HCT116 (cell line): Measurements from ENCODE around the gene PDLIM7.

ENCODE experiments used
- CEBPB ChIP-seq: IDR thresholded peaks from 2 replicates; pipeline ENCODE4 v1.6.1; 2012; ENCODE audit warnings: low read depth
- EZH2 ChIP-seq: fragments of 200-600 bp; sonication (generic); IDR thresholded peaks from 2 replicates; pipeline ENCODE4 v1.6.1; 2017; ENCODE audit warnings: antibody characterized with exemption, mixed run types
- EZH2phosphoT487 ChIP-seq: fragments of 200-600 bp; IDR thresholded peaks from 2 replicates; pipeline ENCODE4 v1.6.1; 2018; ENCODE audit warnings: antibody characterized with exemption, borderline replicate concordance
- FOSL1 ChIP-seq: IDR thresholded peaks from 2 replicates; pipeline ENCODE4 v1.6.1; 2012; ENCODE audit warnings: low read depth
- POLR2A ChIP-seq: IDR thresholded peaks from 2 replicates; pipeline ENCODE4 v1.7.0; 2011; ENCODE audit warnings: borderline replicate concordance; ENCODE audit not compliant: insufficient read depth, insufficient read length; ENCODE audit errors: extremely low read depth
- POLR2AphosphoS5 ChIP-seq: IDR thresholded peaks from 2 replicates; pipeline ENCODE4 v1.6.1; 2011; ENCODE audit warnings: mild to moderate bottlenecking, low read depth, low read length, moderate library complexity
- SIN3A ChIP-seq: IDR thresholded peaks from 2 replicates; pipeline ENCODE4 v1.6.1; 2012; ENCODE audit warnings: low read depth
- YY1 ChIP-seq: IDR thresholded peaks from 2 replicates; pipeline ENCODE4 v1.6.1; 2011; ENCODE audit warnings: low read length, low read depth, moderate library complexity, mild to moderate bottlenecking; ENCODE audit not compliant: insufficient replicate concordance; ENCODE audit errors: extremely low read depth
- ZNF274 ChIP-seq: fragments of 200-500 bp; sonication (Bioruptor generic); IDR thresholded peaks from 2 replicates; pipeline ENCODE4 v1.6.1; 2014; ENCODE audit warnings: mild to moderate bottlenecking, low read depth, low read length, inconsistent platforms
- TF ChIP-seq, protein P1 (sequence below), 3 experiments: fragments of 200-600 bp in 1 of 3; sonication (generic) in 1 of 3; IDR thresholded peaks in 2 of 3; conservative IDR thresholded peaks in 1 of 3; 2 replicates each; pipeline ENCODE4 v1.5.1; 2012 to 2017; ENCODE audit warnings: low read depth in 2 of 3, low read length in 2 of 3, antibody characterized with exemption in 1 of 3, borderline replicate concordance in 1 of 3, control low read depth in 1 of 3, mild to moderate bottlenecking in 1 of 3, mixed read lengths in 1 of 3, mixed run types in 1 of 3, moderate library complexity in 1 of 3; ENCODE audit not compliant: insufficient read depth in 1 of 3
- TF ChIP-seq, protein P2 (sequence below): IDR thresholded peaks from 2 replicates; pipeline ENCODE4 v1.6.1; 2012; ENCODE audit warnings: low read depth
- TF ChIP-seq, protein P3 (sequence below): IDR thresholded peaks from 2 replicates; pipeline ENCODE4 v1.6.1; 2012

DNA sequence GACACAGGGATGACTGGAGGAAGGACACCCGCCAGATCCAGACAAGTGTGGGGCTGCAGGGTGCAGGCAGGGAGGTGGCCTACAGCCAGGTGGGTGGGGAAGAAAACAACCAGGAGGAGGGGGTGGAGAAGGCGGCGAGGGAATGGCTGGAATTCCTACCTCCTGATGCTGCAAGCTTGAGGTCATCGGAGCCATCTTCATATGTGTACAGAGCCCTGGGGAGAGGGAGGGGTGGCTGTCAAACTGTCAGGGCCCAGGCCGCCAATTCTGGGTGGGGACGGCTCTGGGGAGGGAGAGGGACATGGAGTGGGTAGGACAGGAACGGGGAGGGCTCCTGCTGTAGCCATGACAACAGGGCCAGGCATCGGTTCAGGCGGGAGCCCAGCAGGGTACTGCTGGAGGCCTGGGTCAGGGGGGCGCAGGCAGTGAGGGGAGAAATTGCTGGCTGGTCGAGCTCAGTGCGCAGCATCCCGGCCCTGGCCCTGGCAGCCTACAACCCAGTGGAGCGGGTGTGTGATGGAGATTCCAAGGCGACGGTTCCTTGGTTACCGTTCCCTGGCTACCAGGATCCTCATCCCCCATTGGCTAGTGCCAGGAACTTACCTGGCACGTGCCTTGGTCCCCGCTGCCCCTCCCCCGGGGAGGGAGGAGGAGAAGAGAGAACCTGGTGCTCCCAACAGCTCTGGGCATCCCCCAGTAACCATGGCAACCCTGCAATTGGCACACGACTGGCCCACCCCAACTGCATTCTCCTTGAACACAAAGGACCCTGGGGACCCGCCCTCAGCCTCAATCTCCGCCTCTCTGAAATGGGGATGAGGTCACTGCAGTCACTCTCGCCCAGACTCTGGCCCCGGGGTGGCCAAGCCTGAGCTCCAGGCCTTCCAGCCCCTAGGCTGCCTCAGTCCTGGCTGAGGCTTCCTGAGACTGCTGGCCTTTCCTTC lies 28.4 kb downstream of the PDLIM7 start:
- TF ChIP-seq, protein P1, sequence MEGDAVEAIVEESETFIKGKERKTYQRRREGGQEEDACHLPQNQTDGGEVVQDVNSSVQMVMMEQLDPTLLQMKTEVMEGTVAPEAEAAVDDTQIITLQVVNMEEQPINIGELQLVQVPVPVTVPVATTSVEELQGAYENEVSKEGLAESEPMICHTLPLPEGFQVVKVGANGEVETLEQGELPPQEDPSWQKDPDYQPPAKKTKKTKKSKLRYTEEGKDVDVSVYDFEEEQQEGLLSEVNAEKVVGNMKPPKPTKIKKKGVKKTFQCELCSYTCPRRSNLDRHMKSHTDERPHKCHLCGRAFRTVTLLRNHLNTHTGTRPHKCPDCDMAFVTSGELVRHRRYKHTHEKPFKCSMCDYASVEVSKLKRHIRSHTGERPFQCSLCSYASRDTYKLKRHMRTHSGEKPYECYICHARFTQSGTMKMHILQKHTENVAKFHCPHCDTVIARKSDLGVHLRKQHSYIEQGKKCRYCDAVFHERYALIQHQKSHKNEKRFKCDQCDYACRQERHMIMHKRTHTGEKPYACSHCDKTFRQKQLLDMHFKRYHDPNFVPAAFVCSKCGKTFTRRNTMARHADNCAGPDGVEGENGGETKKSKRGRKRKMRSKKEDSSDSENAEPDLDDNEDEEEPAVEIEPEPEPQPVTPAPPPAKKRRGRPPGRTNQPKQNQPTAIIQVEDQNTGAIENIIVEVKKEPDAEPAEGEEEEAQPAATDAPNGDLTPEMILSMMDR (IDR thresholded peaks at IDR 0.05 in 2 of 3, conservative IDR thresholded peaks at IDR 0.05 in 1 of 3; ENCODE audit: borderline replicate concordance in 1 of 3, insufficient read depth in 1 of 3, low read depth in 2 of 3, low read length in 2 of 3), result no peak
- TF ChIP-seq POLR2AphosphoS5 (no peak), YY1 (no peak), ZNF274 (no peak), EZH2 (no peak), FOSL1 (no peak), POLR2A (no peak), SIN3A (no peak), EZH2phosphoT487 (no peak), CEBPB (no peak)
- TF ChIP-seq, protein P2, sequence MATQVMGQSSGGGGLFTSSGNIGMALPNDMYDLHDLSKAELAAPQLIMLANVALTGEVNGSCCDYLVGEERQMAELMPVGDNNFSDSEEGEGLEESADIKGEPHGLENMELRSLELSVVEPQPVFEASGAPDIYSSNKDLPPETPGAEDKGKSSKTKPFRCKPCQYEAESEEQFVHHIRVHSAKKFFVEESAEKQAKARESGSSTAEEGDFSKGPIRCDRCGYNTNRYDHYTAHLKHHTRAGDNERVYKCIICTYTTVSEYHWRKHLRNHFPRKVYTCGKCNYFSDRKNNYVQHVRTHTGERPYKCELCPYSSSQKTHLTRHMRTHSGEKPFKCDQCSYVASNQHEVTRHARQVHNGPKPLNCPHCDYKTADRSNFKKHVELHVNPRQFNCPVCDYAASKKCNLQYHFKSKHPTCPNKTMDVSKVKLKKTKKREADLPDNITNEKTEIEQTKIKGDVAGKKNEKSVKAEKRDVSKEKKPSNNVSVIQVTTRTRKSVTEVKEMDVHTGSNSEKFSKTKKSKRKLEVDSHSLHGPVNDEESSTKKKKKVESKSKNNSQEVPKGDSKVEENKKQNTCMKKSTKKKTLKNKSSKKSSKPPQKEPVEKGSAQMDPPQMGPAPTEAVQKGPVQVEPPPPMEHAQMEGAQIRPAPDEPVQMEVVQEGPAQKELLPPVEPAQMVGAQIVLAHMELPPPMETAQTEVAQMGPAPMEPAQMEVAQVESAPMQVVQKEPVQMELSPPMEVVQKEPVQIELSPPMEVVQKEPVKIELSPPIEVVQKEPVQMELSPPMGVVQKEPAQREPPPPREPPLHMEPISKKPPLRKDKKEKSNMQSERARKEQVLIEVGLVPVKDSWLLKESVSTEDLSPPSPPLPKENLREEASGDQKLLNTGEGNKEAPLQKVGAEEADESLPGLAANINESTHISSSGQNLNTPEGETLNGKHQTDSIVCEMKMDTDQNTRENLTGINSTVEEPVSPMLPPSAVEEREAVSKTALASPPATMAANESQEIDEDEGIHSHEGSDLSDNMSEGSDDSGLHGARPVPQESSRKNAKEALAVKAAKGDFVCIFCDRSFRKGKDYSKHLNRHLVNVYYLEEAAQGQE, result no peak
- TF ChIP-seq, protein P3, sequence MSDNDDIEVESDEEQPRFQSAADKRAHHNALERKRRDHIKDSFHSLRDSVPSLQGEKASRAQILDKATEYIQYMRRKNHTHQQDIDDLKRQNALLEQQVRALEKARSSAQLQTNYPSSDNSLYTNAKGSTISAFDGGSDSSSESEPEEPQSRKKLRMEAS, result no peak
